CD4-positive, alpha-beta T cell treated with Interleukin-15 for 1 hour (primary cell): Measurements from ENCODE around the gene ADAD2.
A peak's percentile ranks its signal among the peaks of the same experiment; 100 is the strongest.

Experiments used
- DNase-seq: peaks from one replicate; pipeline ENCODE4 v3.0.0-alpha.2; 2020

Gene ADAD2

GRCh38 chr16:84190731-84191388 lies at the start of gene ADAD2:
Gene ADAD2 (plus strand): TSS chr16:84191157. CDS start chr16:84191231, 74 bp downstream.
- DNase-seq: no peak

- no peak for DNase-seq
Observed at GRCh38 chr16:84143081-84143480, 47.9 kb upstream of the ADAD2 start.

GRCh38 chr16:84143784-84144199 lies 47.2 kb upstream of the ADAD2 start:
- no peak for DNase-seq

GRCh38 chr16:84144209-84144858 lies 46.6 kb upstream of the ADAD2 start:
- peak; percentile 42 for DNase-seq

GRCh38 chr16:84144859-84145639 lies 45.9 kb upstream of the ADAD2 start, which contains the start of the genes DNAAF1 and HSDL1:
Gene DNAAF1 (plus strand): TSS chr16:84145308. CDS start chr16:84145441, 133 bp downstream.
Gene HSDL1 (minus strand): TSS chr16:84145177. CDS start chr16:84131321, 13,856 bp downstream.
- peak; percentile 91 for DNase-seq

GRCh38 chr16:84150926-84151325 lies 40.0 kb upstream of the ADAD2 start:
- no peak for DNase-seq

GRCh38 chr16:84153660-84154214 lies 37.2 kb upstream of the ADAD2 start:
- no peak for DNase-seq

- no peak for DNase-seq
Observed at GRCh38 chr16:84155226-84155625, 35.7 kb upstream of the ADAD2 start.

- no peak for DNase-seq
Observed at GRCh38 chr16:84155771-84156170, 35.2 kb upstream of the ADAD2 start.

- DNase-seq: no peak
Observed at GRCh38 chr16:84156342-84156784, 34.6 kb upstream of the ADAD2 start.

- no peak for DNase-seq
Observed at GRCh38 chr16:84159007-84159406, 31.9 kb upstream of the ADAD2 start.

GRCh38 chr16:84159800-84160199 lies 31.2 kb upstream of the ADAD2 start:
- DNase-seq: no peak

- no peak for DNase-seq
Observed at GRCh38 chr16:84161037-84161436, 29.9 kb upstream of the ADAD2 start.

- no peak for DNase-seq
Observed at GRCh38 chr16:84161801-84162200, 29.2 kb upstream of the ADAD2 start.

GRCh38 chr16:84165746-84166145 lies 25.2 kb upstream of the ADAD2 start:
- no peak for DNase-seq

GRCh38 chr16:84166796-84167695 lies 23.9 kb upstream of the ADAD2 start:
- DNase-seq: no peak

GRCh38 chr16:84169765-84170310 lies 21.1 kb upstream of the ADAD2 start:
- DNase-seq: no peak

GRCh38 chr16:84174396-84174795 lies 16.6 kb upstream of the ADAD2 start:
- no peak for DNase-seq

GRCh38 chr16:84175350-84176081 lies 15.4 kb upstream of the ADAD2 start:
- peak; percentile 63 for DNase-seq

GRCh38 chr16:84176192-84177053 lies 14.5 kb upstream of the ADAD2 start:
- DNase-seq: no peak
